Transverse colon (tissue), 3 donors: ENCODE data around the gene THADA.

ENCODE experiments used
- POLR2A ChIP-seq: fragments of 450-650 bp; IDR thresholded peaks from one replicate; pipeline ENCODE4 v1.6.1; 2016; ENCODE audit warnings: antibody characterized with exemption, mild to moderate bottlenecking, moderate library complexity
- TF ChIP-seq, protein P1 (sequence below), 5 experiments: fragments of 200-600 bp in 3 of 5; fragments of 450-650 bp in 2 of 5; sonication (generic) in 3 of 5; IDR thresholded peaks; 1 replicate in 2 of 5; 2 replicates in 3 of 5; pipeline ENCODE4 v1.5.1; 2016 to 2017; ENCODE audit warnings: antibody characterized with exemption in 5 of 5, inconsistent platforms in 3 of 5, mild to moderate bottlenecking in 2 of 5, moderate library complexity in 1 of 5

DNA sequence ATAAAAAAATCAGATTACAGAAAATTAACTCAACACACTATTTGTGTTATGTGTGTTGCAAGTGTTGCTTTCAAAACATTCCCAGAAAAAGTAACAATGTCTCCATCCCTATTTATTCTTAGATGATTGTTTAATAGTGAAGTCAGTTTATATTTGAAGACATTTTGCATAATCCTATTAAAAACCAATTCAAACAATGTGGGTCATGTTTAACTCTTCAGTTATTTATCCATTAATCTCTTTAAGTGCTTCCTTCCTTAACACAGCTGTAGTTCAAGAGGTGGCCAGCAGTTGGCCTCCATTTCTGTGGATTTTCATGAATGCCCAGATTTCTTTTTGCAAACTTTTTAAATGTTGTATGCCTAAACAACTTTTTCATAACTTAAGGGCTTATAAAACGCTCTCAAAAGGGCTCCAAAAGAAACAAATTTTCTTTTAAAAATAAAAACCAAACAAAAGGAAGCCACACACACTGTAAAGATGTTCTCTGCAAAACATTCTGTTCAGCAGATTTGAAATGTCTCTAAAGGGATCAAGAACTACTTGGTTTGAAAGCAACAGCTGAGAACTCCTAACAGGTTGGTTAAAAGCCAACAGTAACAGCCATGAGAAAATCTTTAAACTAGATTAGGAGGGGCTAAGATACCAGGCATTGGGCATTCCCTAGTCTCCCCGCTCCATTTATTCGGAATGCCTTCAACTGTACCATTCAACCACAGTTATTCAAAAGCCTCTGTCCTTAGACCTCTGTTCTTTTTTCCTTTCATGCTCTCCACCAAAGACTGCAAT, 71.5 kb downstream of the THADA start:
- TF ChIP-seq, protein P1, sequence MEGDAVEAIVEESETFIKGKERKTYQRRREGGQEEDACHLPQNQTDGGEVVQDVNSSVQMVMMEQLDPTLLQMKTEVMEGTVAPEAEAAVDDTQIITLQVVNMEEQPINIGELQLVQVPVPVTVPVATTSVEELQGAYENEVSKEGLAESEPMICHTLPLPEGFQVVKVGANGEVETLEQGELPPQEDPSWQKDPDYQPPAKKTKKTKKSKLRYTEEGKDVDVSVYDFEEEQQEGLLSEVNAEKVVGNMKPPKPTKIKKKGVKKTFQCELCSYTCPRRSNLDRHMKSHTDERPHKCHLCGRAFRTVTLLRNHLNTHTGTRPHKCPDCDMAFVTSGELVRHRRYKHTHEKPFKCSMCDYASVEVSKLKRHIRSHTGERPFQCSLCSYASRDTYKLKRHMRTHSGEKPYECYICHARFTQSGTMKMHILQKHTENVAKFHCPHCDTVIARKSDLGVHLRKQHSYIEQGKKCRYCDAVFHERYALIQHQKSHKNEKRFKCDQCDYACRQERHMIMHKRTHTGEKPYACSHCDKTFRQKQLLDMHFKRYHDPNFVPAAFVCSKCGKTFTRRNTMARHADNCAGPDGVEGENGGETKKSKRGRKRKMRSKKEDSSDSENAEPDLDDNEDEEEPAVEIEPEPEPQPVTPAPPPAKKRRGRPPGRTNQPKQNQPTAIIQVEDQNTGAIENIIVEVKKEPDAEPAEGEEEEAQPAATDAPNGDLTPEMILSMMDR (IDR thresholded peaks at IDR 0.05) = peak; percentile 37 to 59 (median 47)
- TF ChIP-seq POLR2A = no peak
